CD4-positive, alpha-beta T cell treated with Interleukin-4 for 4 hours (primary cell): ENCODE data around the gene CHPF2.
A peak's percentile ranks its signal among the peaks of the same experiment; 100 is the strongest.

Experiments
- DNase-seq: peaks from one replicate; pipeline ENCODE4 v3.0.0-alpha.2; 2020

Gene CHPF2

GRCh38 chr7:151235091-151235787, 3.0 kb downstream of the CHPF2 start:
- no peak for DNase-seq

- no peak for DNase-seq
These were observed 4.1 kb downstream of the CHPF2 start for GRCh38 chr7:151236406-151236805.

GRCh38 chr7:151237244-151238189, 5.2 kb downstream of the CHPF2 start:
- no peak for DNase-seq

GRCh38 chr7:151238190-151238810, 6.0 kb downstream of the CHPF2 start:
- DNase-seq = no peak

GRCh38 chr7:151238924-151239836, 6.9 kb downstream of the CHPF2 start:
- DNase-seq = no peak

GRCh38 chr7:151239837-151240459, 7.7 kb downstream of the CHPF2 start:
- no peak for DNase-seq

DNA sequence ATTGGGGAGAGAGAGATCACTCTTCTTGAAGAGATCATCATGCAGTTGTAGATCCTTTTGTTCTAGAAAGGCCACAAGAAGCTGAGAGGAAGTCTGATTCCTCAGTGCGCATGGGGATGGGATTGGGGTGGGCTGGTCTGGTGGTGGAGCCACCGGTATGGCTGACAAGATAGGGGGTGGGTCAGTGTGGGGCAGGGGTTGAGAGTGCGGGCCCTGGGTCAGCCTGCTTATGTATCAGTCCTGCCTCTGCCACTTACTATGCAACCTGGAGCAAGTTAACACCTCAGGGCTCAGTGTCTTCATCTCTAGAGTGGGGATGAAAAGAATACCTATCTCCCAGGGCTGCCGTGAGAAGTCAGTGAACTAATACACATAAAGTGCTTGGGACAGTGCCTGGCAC, 8.3 kb downstream of the CHPF2 start:
- DNase-seq = no peak

- no peak for DNase-seq
These were observed 8.9 kb downstream of the CHPF2 start for GRCh38 chr7:151240942-151241754.

DNA sequence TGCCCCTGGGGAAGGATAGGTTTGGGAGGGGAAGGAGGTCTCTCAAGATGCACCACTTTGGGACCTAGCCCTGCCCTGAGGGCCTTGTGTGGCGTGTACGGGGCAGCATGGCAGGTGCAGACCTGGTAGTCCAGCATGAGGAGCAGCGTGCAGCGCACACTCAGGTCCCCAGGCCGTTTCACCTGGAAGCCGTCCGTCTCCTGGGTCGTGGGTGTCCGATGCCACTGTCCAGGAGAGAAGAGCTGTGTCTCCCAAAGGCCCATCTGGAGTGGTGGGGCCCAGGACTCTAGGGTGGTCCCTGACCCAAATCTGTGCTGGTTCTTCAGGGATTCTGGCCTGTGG, 9.4 kb downstream of the CHPF2 start:
- DNase-seq = no peak

GRCh38 chr7:151242159-151243044, 10.1 kb downstream of the CHPF2 start:
- no peak for DNase-seq

DNA sequence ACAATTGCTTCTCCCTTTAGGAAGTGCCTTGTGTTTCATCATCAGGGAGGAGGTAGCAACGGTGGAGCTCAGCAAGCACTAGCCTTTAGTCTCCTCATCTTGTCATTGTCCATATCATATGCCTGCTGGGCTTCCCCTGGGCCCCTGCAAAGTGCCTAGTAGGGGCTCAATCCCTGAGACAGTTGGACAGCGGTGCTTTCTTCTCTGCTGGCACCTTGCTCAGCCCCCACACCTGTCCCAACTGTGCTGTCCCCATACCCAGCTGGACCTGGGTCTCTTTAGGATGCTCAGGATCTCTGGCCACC, 10.7 kb downstream of the CHPF2 start:
- no peak for DNase-seq

DNA sequence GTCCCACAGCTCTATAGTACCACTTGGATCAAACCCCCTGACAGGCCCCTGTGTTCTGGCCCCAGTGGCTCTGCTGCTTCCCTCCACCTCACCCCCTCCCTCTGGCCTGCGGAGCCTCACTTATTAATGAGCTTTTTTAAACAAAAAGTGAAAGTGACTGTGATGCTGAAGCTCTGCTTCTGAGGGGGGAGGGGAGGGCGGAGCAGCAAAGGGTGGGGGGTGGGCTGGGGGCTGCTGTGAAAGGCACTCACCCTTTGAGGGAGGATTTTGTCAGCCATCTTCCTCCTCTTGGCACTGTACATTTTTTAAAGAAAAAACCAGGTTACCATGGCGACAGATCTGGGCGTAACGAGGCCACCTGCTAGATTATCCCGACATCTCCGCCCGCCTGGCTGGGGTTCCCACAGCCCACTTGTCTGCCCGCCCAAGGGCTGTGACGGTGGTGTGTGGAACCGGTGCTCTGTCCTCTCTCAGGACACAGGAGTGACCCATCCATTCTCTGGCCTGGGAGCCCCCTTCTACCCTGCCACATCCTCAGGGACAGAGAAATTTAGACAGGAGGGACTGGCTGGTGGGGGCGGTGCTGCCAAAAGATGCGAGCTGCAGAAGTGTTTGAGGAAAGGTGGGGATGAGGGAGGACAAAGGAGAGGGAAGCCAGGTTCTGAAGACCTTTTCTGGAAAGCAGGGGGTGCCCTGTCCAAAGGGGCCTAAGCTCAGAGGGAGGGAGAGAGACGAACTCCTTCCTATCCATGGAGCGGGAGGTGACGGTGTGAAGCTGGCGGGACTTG, 11.3 kb downstream of the CHPF2 start:
- DNase-seq = peak; percentile 65

GRCh38 chr7:151244196-151244840, 12.0 kb downstream of the CHPF2 start:
- DNase-seq = peak; percentile 58

DNA sequence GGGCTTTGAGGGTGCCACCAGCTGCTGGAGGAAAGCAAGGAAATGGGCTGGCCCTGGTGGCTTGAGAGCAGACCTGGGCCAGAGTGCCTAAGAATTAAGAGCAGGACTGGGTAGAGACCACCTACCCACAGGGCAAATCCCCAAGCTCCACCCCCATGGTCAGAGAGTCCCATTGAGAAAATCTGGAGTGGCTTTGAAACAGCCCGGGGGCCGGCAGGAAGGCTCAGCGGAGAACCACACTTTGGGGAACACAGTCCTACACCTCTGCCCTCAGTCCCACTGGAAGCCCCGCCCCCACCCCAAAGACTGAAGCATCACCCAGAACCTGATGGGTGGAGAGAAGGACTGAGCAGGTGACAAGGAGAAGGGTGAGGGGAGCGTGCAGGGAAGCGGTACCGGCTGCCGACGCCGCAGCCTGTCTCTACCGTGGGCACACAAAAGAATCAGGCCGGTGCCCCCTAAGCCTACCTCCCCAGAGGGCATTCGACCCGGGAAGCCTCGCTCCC, 12.6 kb downstream of the CHPF2 start:
- DNase-seq = no peak

DNA sequence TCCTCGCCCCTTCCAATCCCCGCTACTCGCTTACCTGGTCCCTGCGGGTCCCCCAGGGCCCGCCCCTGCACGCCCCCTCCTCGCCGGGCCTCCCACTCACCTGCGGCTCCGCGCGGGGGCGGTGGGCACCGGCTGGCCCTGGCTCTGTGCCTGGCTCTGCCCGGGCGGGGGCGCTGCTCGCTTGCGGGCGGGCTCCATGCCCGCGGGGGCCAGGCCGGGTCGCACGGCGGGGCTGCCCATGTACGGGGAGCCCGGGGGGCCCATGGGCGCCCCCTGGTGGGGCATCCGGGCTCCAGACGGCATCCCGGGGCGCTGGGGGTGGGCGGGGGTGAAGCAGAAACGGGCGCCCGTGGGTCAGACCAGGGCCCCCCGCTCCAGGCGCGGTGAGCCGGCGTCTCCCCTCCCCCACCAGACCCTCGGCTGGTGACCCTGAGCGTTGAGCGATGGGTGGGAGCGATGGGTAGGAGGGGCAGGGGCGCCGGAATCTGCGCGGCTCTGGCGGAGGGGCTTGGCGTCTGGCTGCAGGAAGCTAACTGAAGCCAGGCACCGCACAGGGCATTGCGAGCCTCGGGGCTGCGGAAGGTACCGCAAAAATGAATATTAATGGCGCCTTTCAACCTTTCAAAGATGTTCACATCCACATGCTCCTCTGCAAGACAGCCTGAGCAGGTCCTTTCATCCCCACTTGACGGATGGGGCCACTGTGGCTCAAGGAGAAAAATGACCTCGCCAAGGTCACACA, 13.2 kb downstream of the CHPF2 start:
- peak; percentile 39 for DNase-seq

GRCh38 chr7:151246102-151246850, 14.0 kb downstream of the CHPF2 start:
- no peak for DNase-seq

- DNase-seq = no peak
These were observed 14.7 kb downstream of the CHPF2 start for GRCh38 chr7:151246851-151247580.
